Measurements from ENCODE around the gene PPP1R15A.
"Not testable (repeated sequence)": the region's sequence is repeated elsewhere in the genome, so short reads cannot be mapped to it uniquely, and the experiment has no call there.

GRCh38 chr19:48889496-48889895 lies 17.3 kb downstream of the PPP1R15A start:
- TF ChIP-seq, protein P1, sequence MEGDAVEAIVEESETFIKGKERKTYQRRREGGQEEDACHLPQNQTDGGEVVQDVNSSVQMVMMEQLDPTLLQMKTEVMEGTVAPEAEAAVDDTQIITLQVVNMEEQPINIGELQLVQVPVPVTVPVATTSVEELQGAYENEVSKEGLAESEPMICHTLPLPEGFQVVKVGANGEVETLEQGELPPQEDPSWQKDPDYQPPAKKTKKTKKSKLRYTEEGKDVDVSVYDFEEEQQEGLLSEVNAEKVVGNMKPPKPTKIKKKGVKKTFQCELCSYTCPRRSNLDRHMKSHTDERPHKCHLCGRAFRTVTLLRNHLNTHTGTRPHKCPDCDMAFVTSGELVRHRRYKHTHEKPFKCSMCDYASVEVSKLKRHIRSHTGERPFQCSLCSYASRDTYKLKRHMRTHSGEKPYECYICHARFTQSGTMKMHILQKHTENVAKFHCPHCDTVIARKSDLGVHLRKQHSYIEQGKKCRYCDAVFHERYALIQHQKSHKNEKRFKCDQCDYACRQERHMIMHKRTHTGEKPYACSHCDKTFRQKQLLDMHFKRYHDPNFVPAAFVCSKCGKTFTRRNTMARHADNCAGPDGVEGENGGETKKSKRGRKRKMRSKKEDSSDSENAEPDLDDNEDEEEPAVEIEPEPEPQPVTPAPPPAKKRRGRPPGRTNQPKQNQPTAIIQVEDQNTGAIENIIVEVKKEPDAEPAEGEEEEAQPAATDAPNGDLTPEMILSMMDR (IDR thresholded peaks at IDR 0.05; ENCODE audit: poor library complexity, severe bottlenecking), result not testable (repeated sequence)
- TF ChIP-seq POLR2AphosphoS5 (IDR thresholded peaks at IDR 0.05); EZH2 (IDR thresholded peaks at IDR 0.05; ENCODE audit: borderline replicate concordance, insufficient read depth, low read length, poor library complexity, severe bottlenecking); REST (IDR thresholded peaks at IDR 0.05; ENCODE audit: borderline replicate concordance); TAF1 (IDR thresholded peaks at IDR 0.05; ENCODE audit: low read depth): not testable (repeated sequence)

Data from neural cell (in vitro differentiated cells).